Measurements from ENCODE around the gene OR6M1. TPM values are rescaled to one million over a fixed set of nuclear protein-coding genes. Genes with fewer than 3 reads are reported as not detected.

Gene OR6M1, protein sequence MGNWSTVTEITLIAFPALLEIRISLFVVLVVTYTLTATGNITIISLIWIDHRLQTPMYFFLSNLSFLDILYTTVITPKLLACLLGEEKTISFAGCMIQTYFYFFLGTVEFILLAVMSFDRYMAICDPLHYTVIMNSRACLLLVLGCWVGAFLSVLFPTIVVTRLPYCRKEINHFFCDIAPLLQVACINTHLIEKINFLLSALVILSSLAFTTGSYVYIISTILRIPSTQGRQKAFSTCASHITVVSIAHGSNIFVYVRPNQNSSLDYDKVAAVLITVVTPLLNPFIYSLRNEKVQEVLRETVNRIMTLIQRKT
- total RNA-seq (2014; rRNA removed; shearing (Covaris generic); ENCODE audit: low replicate concordance): not detected in 2 replicates

DNA sequence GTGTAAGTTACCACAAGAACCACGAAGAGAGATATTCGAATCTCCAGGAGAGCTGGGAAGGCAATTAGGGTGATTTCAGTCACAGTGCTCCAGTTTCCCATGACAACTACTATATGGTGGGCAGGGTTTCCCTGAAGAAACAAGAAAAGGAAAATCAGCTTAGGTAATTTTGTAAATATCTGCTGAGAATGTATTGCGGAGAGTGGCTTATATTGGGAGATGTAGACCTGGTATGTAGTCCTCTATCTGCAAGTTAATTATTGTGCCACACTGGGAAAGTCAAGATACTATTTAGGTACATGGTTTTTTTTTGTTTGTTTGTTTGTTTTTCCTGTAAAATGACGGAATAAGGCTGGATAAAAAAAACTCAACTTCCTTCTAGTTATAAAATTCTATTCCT is at the start of gene OR6M1:
Gene OR6M1, minus strand, starts transcription at position 101 of the 400 bp plus-strand sequence. Its CDS starts 0 bp downstream, at position 101.
- Histone ChIP-seq H3K27me3 (peaks cover 2% of the 10 kb centered on the region; the same call in 1 of the 2 replicates), H3K9me3 (no peaks in the 10 kb centered on the region), H3K4me3 (no peak within 1 kb of the TSS), H3K36me3 (no peaks in the 10 kb centered on the region)
- no peak for DNase-seq

DNA sequence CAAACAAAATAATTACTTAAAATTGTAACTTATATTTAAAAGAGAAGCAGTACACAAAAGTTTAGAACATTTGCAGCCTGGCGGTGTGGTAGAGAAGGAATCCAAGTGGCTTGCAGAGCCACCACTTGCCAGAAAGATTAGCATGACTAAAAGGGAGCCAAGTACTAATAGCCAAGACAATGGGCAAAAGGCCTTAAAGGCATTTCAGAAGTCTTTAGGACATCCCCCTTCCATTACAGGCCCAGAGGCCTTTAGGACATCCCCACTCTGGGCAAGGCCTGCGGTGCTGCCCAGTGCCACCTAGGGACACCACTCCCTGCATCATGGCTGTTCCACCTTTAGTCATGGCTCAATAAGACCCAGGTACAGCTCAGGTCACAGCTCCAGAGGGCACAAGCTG is 46.9 kb upstream of the OR6M1 start:
- no peak overlapping the region for H3K4me3 ChIP-seq
- no peaks in the 10 kb centered on the region for H3K36me3 ChIP-seq
- DNase-seq: no peak
- no peaks in the 10 kb centered on the region for H3K9me3 ChIP-seq
- H3K27me3 ChIP-seq: no peaks in the 10 kb centered on the region; the same call in 1 of the 2 replicates

DNA sequence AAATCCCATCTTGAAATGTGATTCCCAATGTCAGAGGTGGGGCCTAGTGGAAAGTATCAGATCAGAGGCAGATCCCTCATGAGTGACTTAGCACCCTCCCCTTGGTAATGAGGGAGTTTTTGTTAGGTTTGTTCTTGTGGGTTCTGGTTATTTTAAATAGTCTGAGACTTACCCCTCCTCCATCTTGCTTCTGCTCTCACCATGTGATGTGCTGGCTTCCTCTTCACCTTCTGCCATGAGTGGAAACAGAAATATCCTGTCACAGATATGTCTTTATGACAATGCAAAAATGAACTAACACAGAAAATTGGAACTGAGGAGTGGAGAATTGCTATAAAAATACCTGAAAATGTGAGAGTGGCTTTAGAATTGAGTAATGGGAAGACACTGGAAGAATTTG is 46.2 kb upstream of the OR6M1 start:
- H3K9me3 ChIP-seq: no peaks in the 10 kb centered on the region
- no peaks in the 10 kb centered on the region for H3K36me3 ChIP-seq
- H3K4me3 ChIP-seq: no peak overlapping the region
- no peak for DNase-seq
- no peaks in the 10 kb centered on the region; the same call in 1 of the 2 replicates for H3K27me3 ChIP-seq

DNA sequence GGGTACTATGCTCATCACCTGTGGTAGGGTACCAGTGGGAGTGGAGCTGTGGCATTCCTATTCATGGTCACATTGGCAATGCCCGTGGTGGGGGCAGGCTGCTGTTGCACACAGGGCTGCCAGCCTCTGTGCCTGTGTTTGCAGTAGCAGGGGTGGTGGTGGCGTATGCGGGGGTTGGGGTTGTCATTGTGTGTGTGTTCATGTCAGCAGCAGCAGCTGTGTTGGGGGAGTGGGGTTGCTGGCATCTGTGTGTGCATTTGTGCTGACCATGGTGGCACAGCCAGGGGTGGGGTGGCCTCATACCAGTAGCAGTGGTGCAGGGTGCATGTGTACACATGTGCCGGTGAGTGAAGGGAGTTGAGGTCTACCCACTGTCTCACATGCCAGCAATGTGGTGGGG is 45.0 kb upstream of the OR6M1 start:
- H3K4me3 ChIP-seq: no peak overlapping the region
- no peaks in the 10 kb centered on the region for H3K36me3 ChIP-seq
- H3K9me3 ChIP-seq: no peaks in the 10 kb centered on the region
- DNase-seq: no peak
- peaks cover 4% of the 10 kb centered on the region for H3K27me3 ChIP-seq

GRCh38 chr11:123841174-123841573 is 35.0 kb upstream of the OR6M1 start:
- no peaks in the 10 kb centered on the region for H3K36me3 ChIP-seq
- H3K9me3 ChIP-seq: no peaks in the 10 kb centered on the region
- no peak for DNase-seq
- no peak overlapping the region for H3K4me3 ChIP-seq
- peaks cover 6% of the 10 kb centered on the region for H3K27me3 ChIP-seq

GRCh38 chr11:123839131-123839530 is 33.0 kb upstream of the OR6M1 start:
- Histone ChIP-seq H3K4me3 (no peak overlapping the region), H3K27me3 (no peaks in the 10 kb centered on the region), H3K9me3 (no peaks in the 10 kb centered on the region), H3K36me3 (no peaks in the 10 kb centered on the region)
- no peak for DNase-seq

DNA sequence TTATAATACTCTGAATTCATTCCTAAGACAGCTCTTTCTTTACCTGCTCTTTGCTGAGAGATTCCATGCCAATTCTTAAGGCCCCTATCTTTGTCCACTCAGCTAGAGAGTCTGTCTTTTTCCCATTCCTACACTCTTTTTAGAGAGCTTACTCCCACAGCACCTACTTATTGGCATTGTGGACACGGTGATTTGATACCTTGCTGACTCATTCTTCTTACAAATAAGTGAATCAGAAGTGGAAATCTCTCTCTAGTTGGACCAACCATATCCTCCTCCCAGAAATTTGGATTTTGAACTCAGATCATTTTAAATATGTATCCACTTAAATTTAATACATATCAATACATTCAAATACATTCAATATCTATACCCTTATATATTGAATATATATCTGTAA is 32.5 kb upstream of the OR6M1 start:
- DNase-seq: no peak
- Histone ChIP-seq H3K27me3 (no peaks in the 10 kb centered on the region), H3K9me3 (no peaks in the 10 kb centered on the region), H3K4me3 (no peak overlapping the region), H3K36me3 (no peaks in the 10 kb centered on the region)

- no peaks in the 10 kb centered on the region for H3K27me3 ChIP-seq
- no peaks in the 10 kb centered on the region for H3K36me3 ChIP-seq
- no peak for DNase-seq
- no peaks in the 10 kb centered on the region for H3K9me3 ChIP-seq
- no peak overlapping the region for H3K4me3 ChIP-seq
These were observed 32.0 kb upstream of the OR6M1 start for GRCh38 chr11:123838199-123838598.

GRCh38 chr11:123833095-123833494 is 26.9 kb upstream of the OR6M1 start:
- no peak for DNase-seq
- H3K27me3 ChIP-seq: no peaks in the 10 kb centered on the region; the same call in 1 of the 2 replicates

GRCh38 chr11:123829745-123830144 is 23.6 kb upstream of the OR6M1 start:
- Histone ChIP-seq H3K36me3 (no peaks in the 10 kb centered on the region), H3K9me3 (no peaks in the 10 kb centered on the region)

More at GRCh38 chr11:123833095-123833494, 26.9 kb upstream of the OR6M1 start:
- Histone ChIP-seq H3K9me3 (no peaks in the 10 kb centered on the region), H3K4me3 (no peak overlapping the region), H3K36me3 (no peaks in the 10 kb centered on the region)

GRCh38 chr11:123822599-123822998 is 16.4 kb upstream of the OR6M1 start:
- H3K36me3 ChIP-seq: no peaks in the 10 kb centered on the region

More at GRCh38 chr11:123829745-123830144, 23.6 kb upstream of the OR6M1 start:
- Histone ChIP-seq H3K27me3 (no peaks in the 10 kb centered on the region; the same call in 1 of the 2 replicates), H3K4me3 (no peak overlapping the region)
- no peak for DNase-seq

GRCh38 chr11:123822032-123822431 is 15.9 kb upstream of the OR6M1 start:
- Histone ChIP-seq H3K27me3 (no peaks in the 10 kb centered on the region), H3K9me3 (no peaks in the 10 kb centered on the region), H3K36me3 (no peaks in the 10 kb centered on the region), H3K4me3 (no peak overlapping the region)
- no peak for DNase-seq

More at GRCh38 chr11:123822599-123822998, 16.4 kb upstream of the OR6M1 start:
- Histone ChIP-seq H3K4me3 (no peak overlapping the region), H3K27me3 (no peaks in the 10 kb centered on the region), H3K9me3 (no peaks in the 10 kb centered on the region)
- DNase-seq: no peak

DNA sequence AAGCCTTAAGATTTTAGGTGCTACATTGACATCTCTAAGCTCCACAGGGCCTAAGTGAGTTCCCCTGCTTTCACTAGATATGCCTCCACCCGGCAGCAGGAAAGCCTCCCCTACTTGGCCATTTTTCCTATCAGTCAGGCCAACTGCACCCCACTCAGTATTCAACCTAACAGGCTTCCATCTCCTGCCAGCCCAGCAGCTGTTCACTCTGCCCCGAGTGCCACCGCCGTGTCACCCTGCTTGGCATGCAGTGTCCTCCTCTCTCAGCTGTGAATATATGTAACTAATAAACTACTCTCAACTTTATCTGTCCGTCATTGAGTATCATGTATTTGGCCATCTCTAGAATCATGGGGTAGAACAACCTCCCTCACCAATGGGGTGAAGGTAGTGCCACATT is 9.0 kb upstream of the OR6M1 start:
- peaks cover 2% of the 10 kb centered on the region; the same call in 1 of the 2 replicates for H3K27me3 ChIP-seq
- no peaks in the 10 kb centered on the region for H3K9me3 ChIP-seq
- no peak overlapping the region for H3K4me3 ChIP-seq
- no peak for DNase-seq
- no peaks in the 10 kb centered on the region for H3K36me3 ChIP-seq

DNA sequence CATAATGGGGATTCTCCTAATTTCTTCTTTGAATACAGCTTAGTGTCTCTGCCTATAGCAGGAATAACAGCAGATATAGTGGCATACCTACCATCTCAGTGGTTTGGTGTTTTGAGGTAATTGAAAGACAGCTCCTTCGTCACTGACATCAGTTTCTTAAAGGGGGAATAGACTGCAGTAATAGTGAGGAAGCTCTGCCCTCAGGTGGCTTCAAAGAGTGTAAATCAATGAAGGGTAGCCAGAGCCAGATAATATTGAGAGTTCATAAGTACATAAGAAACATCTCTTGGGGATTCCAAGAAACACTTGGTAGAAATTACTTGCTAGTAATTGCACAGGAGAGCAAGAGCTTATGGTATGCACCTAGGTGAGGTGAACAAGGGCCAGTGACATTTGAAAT is 4.4 kb downstream of the OR6M1 start:
- Histone ChIP-seq H3K4me3 (no peak overlapping the region), H3K9me3 (no peaks in the 10 kb centered on the region), H3K27me3 (no peaks in the 10 kb centered on the region; the same call in 1 of the 2 replicates), H3K36me3 (no peaks in the 10 kb centered on the region)
- no peak for DNase-seq

GRCh38 chr11:123800036-123800435 is 6.1 kb downstream of the OR6M1 start:
- H3K9me3 ChIP-seq: no peaks in the 10 kb centered on the region
- no peak overlapping the region for H3K4me3 ChIP-seq
- H3K27me3 ChIP-seq: no peaks in the 10 kb centered on the region
- no peak for DNase-seq
- H3K36me3 ChIP-seq: no peaks in the 10 kb centered on the region

- Histone ChIP-seq H3K9me3 (no peaks in the 10 kb centered on the region), H3K27me3 (no peaks in the 10 kb centered on the region), H3K36me3 (no peaks in the 10 kb centered on the region), H3K4me3 (no peak overlapping the region)
- DNase-seq: no peak
These were observed 6.7 kb downstream of the OR6M1 start for GRCh38 chr11:123799438-123799837.

DNA sequence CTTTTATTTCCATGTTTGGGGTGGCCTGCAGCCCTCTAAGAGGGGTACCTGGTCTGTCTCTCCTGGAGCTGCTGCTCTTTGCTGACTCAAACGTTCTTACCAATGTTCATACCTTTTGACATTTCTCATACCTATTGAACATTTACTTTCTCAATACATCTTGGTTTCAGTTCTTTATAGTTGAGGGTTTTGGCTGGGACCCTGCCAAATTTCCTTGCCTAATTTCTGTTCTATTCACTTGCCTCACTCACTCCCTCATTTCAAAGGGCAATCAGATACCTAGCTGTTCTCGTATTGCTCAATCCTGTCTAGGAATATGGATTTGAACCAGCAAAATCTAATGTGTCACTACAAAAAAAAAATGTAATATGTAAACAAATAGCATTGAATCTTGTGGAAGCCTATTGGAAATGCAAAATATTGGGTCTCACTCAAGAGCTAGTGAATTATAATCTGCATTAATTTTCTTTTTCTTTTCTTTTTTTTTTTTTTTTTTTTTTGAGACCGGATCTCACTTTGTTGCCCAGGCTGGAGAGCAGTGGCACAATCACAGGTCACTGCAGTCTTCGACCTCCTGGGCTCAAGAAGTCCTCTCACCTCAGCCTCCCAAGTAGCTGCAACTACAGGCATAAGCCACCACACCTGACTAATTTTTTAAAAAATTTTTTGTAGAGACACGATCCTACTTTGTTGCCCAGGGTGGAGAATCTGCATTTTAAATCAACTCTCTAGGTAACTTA is 7.5 kb downstream of the OR6M1 start:
- DNase-seq: no peak
- Histone ChIP-seq H3K4me3 (no peak overlapping the region), H3K36me3 (no peaks in the 10 kb centered on the region), H3K27me3 (no peaks in the 10 kb centered on the region), H3K9me3 (no peaks in the 10 kb centered on the region)

Measured in MG63 (cell line).